GM18526 (cell line): Measurements from ENCODE around the gene ERO1A.

Experiments
- POLR2A ChIP-seq: IDR thresholded peaks from 3 replicates; pipeline ENCODE4 v1.6.1; 2011; ENCODE audit not compliant: insufficient read length; ENCODE audit errors: extremely low read depth

Gene ERO1A

GRCh38 chr14:52656905-52657304 is 38.5 kb downstream of the ERO1A start:
- no peak for TF ChIP-seq POLR2A

- TF ChIP-seq POLR2A: no peak
Measured at GRCh38 chr14:52650774-52651173, 44.6 kb downstream of the ERO1A start.

GRCh38 chr14:52649511-52649910 is 45.8 kb downstream of the ERO1A start:
- TF ChIP-seq POLR2A: no peak

- TF ChIP-seq POLR2A: no peak
Measured at GRCh38 chr14:52641745-52642144, 53.6 kb downstream of the ERO1A start.

GRCh38 chr14:52640137-52640536 is 55.2 kb downstream of the ERO1A start:
- no peak for TF ChIP-seq POLR2A

- TF ChIP-seq POLR2A: no peak
Measured at GRCh38 chr14:52619687-52620086, 75.7 kb downstream of the ERO1A start.

GRCh38 chr14:52618602-52619001 is 76.8 kb downstream of the ERO1A start:
- no peak for TF ChIP-seq POLR2A

- TF ChIP-seq POLR2A: no peak
Measured at GRCh38 chr14:52610187-52610586, 85.2 kb downstream of the ERO1A start.

GRCh38 chr14:52609445-52610044 is 85.8 kb downstream of the ERO1A start:
- no peak for TF ChIP-seq POLR2A

GRCh38 chr14:52607061-52607460 is 88.3 kb downstream of the ERO1A start:
- TF ChIP-seq POLR2A: no peak

GRCh38 chr14:52602131-52602530 is 93.2 kb downstream of the ERO1A start:
- TF ChIP-seq POLR2A: no peak

GRCh38 chr14:52599974-52600373 is 95.4 kb downstream of the ERO1A start:
- TF ChIP-seq POLR2A: no peak

GRCh38 chr14:52598568-52598967 is 96.8 kb downstream of the ERO1A start:
- TF ChIP-seq POLR2A: no peak

- no peak for TF ChIP-seq POLR2A
Measured at GRCh38 chr14:52596861-52597260, 98.5 kb downstream of the ERO1A start.

GRCh38 chr14:52596320-52596719 is 99.0 kb downstream of the ERO1A start:
- TF ChIP-seq POLR2A: no peak

- TF ChIP-seq POLR2A: no peak
Measured at GRCh38 chr14:52590318-52590717, 105.0 kb downstream of the ERO1A start.
